LNCaP clone FGC (cell line): ENCODE measurements around the gene RFX1.

Source experiments
- DNase-seq: peaks from one replicate; pipeline ENCODE4 v3.0.0-alpha.2; 2011; ENCODE audit warnings: low read depth
- H3K4me3 ChIP-seq: 2 replicates; pipeline ENCODE4 v1.5.1; 2011; ENCODE audit warnings: mild to moderate bottlenecking, low read depth, low read length, control low read depth
- TF ChIP-seq, protein P1 (sequence below): IDR thresholded peaks from 2 replicates; pipeline ENCODE4 v1.5.1; 2012; ENCODE audit warnings: mild to moderate bottlenecking; ENCODE audit not compliant: control insufficient read depth, insufficient read depth; ENCODE audit errors: extremely low read depth

The RFX1 gene

DNA sequence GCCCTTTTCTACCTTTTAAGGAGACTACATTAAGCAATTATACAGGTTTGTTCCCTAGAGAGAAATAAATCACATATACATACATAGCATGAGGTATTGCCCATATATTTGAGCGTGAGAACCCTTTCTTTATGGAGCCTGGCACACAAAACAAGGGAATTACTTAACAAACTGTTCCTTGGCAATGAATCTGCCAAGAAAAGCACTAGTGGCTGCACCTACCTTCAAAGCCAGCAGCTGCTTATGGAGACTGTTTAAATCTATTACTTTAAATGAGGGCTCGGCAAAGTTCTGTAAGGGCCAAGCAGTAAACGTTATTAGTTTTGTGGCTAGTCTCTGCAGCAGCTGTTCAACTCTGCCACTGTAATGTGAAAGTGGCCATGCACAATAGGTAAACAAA is 7.0 kb downstream of the RFX1 start:
- no peak for DNase-seq
- no peak overlapping the region for H3K4me3 ChIP-seq
- TF ChIP-seq, protein P1, sequence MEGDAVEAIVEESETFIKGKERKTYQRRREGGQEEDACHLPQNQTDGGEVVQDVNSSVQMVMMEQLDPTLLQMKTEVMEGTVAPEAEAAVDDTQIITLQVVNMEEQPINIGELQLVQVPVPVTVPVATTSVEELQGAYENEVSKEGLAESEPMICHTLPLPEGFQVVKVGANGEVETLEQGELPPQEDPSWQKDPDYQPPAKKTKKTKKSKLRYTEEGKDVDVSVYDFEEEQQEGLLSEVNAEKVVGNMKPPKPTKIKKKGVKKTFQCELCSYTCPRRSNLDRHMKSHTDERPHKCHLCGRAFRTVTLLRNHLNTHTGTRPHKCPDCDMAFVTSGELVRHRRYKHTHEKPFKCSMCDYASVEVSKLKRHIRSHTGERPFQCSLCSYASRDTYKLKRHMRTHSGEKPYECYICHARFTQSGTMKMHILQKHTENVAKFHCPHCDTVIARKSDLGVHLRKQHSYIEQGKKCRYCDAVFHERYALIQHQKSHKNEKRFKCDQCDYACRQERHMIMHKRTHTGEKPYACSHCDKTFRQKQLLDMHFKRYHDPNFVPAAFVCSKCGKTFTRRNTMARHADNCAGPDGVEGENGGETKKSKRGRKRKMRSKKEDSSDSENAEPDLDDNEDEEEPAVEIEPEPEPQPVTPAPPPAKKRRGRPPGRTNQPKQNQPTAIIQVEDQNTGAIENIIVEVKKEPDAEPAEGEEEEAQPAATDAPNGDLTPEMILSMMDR, result no peak

DNA sequence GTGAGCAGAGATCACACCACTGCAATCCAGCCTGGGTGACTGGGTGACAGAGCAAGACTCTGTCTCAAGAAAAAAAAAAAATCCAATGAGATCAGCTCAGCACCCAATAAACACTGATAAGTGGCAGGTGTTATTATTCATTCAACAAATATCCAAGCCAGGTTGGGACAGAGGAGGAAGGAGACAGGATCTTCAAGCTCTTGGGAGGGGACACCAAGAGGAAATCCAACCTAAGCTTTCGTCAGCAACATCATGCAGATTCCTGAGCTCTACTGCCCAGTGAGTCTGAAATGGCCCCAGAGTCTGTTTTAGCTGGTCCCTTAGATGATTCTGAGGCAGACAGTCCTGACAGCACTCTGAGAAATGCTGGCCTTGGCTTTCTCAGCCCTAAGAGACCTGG is 7.7 kb downstream of the RFX1 start:
- no peak for DNase-seq
- TF ChIP-seq, protein P1, result no peak
- no peak overlapping the region for H3K4me3 ChIP-seq

DNA sequence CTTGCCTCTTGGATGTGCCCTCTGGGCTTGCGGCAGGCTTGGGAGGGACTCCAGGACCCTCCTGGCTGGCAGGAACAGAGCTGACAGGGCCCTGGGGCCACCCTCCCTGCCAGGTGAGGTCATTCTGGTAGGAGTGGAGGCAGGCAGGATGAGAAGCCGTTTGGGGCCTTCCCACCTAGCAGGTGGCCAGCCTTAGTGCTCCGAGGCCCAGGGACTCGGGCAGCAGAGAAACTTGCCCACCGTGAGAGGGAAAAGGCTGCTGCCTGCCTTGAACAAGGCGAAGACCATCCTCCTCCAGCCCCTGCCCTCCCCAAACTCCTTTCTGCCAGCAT is 8.5 kb downstream of the RFX1 start:
- no peak overlapping the region for H3K4me3 ChIP-seq
- TF ChIP-seq, protein P1, result no peak
- no peak for DNase-seq

DNA sequence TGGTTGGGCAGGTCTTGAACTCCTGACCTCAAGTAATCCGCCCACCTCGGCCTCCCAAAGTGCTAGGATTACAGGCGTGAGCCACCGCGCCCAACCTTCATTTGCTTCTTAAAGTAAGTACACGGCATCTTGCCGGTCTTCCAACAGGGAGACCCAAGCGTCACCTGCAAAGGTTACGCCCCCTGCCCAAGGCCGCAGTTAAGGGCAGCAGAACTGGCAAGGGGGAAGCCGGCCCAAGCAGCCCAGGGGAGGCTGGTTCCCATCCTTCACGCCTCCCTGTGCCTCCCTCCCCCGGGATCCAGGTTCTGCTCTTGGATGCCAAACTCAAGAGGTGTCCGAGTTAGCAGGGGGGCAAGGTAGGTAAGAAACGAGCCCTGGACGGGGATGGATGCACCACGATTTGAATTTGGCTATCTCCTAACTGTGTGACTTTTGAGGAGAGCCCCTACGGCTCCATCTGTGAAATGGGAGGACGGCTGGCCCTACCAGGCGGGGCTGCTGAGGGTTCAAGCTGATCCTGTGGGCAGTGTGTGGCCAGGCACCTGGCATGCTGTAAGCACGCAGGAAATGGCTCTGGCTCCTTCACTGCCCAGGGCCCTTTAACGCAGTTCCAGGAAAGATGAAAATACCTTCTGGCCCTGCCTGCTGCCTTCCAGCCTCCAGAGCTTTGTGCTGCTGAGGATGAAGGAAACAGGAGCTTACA is 9.0 kb downstream of the RFX1 start:
- no peak for DNase-seq
- TF ChIP-seq, protein P1, result no peak
- no peak overlapping the region for H3K4me3 ChIP-seq

DNA sequence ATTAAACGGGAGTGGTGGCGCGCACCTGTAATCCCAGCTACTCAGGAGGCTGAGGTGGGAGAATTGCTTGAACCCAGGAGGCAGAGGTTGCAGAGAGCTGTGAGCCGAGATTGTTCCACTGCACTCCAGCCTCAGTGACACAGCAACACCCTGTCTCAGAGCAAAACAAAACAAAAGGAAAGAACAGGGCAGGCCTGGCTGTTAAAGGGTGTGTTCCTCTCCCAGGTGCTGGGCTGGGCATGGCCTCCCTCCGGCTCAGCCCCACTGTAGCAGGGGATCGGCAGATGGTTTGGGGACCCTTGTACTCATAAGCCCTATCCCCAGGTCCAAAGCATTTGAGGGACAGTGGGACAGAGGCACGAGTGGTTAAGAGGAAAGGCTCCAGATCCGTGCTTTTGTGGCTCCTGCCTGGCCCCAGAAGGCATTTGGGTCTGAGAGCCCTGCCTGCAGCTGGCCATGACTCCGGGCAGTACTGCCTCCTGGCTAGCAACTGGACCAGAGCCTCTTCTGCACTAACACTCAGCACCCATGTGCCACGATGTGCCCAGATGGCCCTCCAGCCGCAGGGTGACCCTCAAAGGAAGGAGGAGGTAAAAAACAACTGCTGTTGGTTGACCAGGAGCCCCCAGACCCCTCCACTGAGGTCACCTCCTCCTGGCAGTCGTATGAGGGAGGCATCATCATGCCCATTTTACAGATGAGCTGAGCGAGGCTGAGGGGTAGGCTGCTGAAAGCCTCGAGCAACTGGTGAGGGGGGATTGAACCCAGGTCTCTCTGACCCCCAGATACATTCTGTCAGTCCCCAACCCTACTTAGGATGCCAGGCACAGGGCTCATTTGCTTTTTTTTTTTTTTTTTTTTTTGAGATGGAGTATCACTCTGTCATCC is 10.0 kb downstream of the RFX1 start:
- no peak for DNase-seq
- H3K4me3 ChIP-seq, result no peak overlapping the region
- TF ChIP-seq, protein P1, result no peak

DNA sequence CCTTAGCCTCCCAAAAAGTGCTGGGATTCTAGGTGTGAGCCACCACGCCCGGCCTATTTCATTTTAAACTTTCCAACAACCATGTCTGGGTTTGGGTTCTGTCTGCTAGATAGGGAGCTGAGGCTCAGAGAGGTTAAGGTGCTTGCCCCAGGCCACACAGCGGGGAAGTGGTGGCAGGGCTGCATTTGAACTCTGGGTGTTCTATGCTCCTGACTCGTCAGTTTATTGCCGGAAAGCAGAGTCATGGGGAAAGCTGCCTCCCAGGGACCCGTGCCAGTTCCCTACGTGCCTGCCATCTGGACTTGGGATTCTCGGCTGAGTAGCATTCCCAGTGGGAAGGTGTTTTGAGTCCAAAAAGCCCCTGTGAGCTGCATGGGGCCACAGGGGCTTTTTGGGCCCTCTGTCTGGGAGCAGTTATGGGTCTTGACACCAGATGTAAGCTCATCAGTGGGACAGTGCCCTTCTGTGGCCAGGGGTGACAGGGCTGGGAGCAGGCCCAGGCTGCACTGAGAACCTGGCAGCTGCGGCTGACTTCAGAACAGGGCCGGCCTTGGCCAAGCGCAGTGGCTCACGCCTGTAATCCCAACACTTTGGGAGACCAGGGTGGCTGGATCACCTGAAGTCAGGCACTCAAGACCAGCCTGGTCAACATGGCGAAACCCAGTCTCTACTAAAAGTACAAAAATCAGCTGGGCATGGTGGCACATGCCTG is 10.9 kb downstream of the RFX1 start:
- TF ChIP-seq, protein P1, result no peak
- DNase-seq, result no peak
- H3K4me3 ChIP-seq, result no peak overlapping the region
